PC-9 (cell line): ENCODE measurements around the gene ZNF578. TPM values are rescaled to one million over a fixed set of nuclear protein-coding genes. Genes with fewer than 3 reads are reported as not detected.

ENCODE experiments used
- BruUV-seq: library from RNA; stranded (reverse); fragments of 400-500 nt; replicated peaks from 2 replicates; lab custom pipeline; 2021; lab: Mats Ljungman, UMichigan
- CTCF ChIA-PET: fragments of 300-600 bp; sonication (Branson Sonifier 250); formaldehyde crosslinking; loops from one replicate; lab custom pipeline; 2022; ENCODE audit warnings: antibody characterized with exemption; lab: Charles Lee
- POLR2A ChIA-PET: fragments of 300-600 bp; sonication (Branson Sonifier 250); formaldehyde crosslinking; loops from one replicate; lab custom pipeline; 2022; ENCODE audit warnings: antibody characterized with exemption; ENCODE audit not compliant: unreplicated experiment; lab: Charles Lee
- DNase-seq, 2 experiments: peaks; one replicate each; pipeline versions ENCODE4 v3.0.0 to v3.0.0-alpha.2; 2015 to 2022; ENCODE audit warnings: mixed read lengths in 1 of 2
- H2AFZ ChIP-seq: fragments of 200-600 bp; sonication (generic); 2 replicates; pipeline ENCODE4 v1.8.1; 2017; ENCODE audit warnings: antibody characterized with exemption
- H3F3A ChIP-seq: fragments of 200-600 bp; sonication (generic); 2 replicates; pipeline ENCODE4 v1.8.1; 2017; ENCODE audit warnings: antibody characterized with exemption, mild to moderate bottlenecking, low read depth; ENCODE audit not compliant: insufficient read depth
- H3K27ac ChIP-seq: fragments of 200-600 bp; sonication (generic); 2 replicates; pipeline ENCODE4 v1.6.1; 2016; ENCODE audit warnings: mixed run types
- H3K27me3 ChIP-seq: fragments of 200-600 bp; sonication (generic); 2 replicates; pipeline ENCODE4 v1.6.1; 2016; ENCODE audit warnings: low read depth, mixed run types; ENCODE audit not compliant: insufficient read depth
- H3K36me3 ChIP-seq: fragments of 200-600 bp; sonication (generic); 2 replicates; pipeline ENCODE4 v1.6.1; 2016; ENCODE audit warnings: low read depth, mixed run types
- H3K4me1 ChIP-seq: fragments of 200-600 bp; sonication (generic); replicated peaks from 2 replicates; pipeline ENCODE4 v1.6.1; 2016; ENCODE audit warnings: mixed run types; ENCODE audit not compliant: insufficient read depth
- H3K4me2 ChIP-seq: fragments of 200-600 bp; sonication (generic); 2 replicates; pipeline ENCODE4 v1.6.1; 2017; ENCODE audit warnings: mixed run types
- H3K4me3 ChIP-seq: fragments of 200-600 bp; sonication (generic); 2 replicates; pipeline ENCODE4 v1.6.1; 2016; ENCODE audit warnings: mixed run types
- H3K79me2 ChIP-seq: fragments of 200-600 bp; sonication (generic); 2 replicates; pipeline ENCODE4 v1.6.1; 2017; ENCODE audit warnings: low read depth, mixed run types
- H3K9me2 ChIP-seq: fragments of 200-600 bp; sonication (generic); 2 replicates; pipeline ENCODE4 v1.8.1; 2017; ENCODE audit warnings: mild to moderate bottlenecking; ENCODE audit not compliant: insufficient read depth
- H3K9me3 ChIP-seq: fragments of 200-600 bp; sonication (generic); 2 replicates; pipeline ENCODE4 v1.8.1; 2016; ENCODE audit warnings: low read depth; ENCODE audit not compliant: insufficient read depth
- H4K20me1 ChIP-seq: fragments of 200-600 bp; sonication (generic); 2 replicates; pipeline ENCODE4 v1.8.1; 2017; ENCODE audit not compliant: insufficient read depth
- EZH2 ChIP-seq: fragments of 200-600 bp; sonication (generic); IDR thresholded peaks from 2 replicates; pipeline ENCODE4 v1.8.0; 2017; ENCODE audit warnings: antibody characterized with exemption, low read depth
- intact Hi-C: fragments of 100-400 bp; cut with micrococcal nuclease; formaldehyde crosslinking; loops from one replicate; pipeline ENCODE4 v1.10.0; 2022; ENCODE audit not compliant: unreplicated experiment
- total RNA-seq: library from RNA; stranded (reverse); gene quantifications from 2 replicates; pipeline ENCODE4 v1.2.3, GENCODE V29; 2021
- TF ChIP-seq, protein P1 (sequence below): fragments of 200-600 bp; sonication (generic); conservative IDR thresholded peaks from 2 replicates; pipeline ENCODE4 v1.6.1; 2017; ENCODE audit warnings: mixed run types, antibody characterized with exemption, mild to moderate bottlenecking, moderate library complexity

ZNF578 gene
- total RNA-seq, 1 experiment from 2014 or later, result not detected

- Histone ChIP-seq H3K4me2 (no peak overlapping the region), H3K79me2 (no peaks in the 10 kb centered on the region), H3K27ac (no peak overlapping the region), H2AFZ (no peak overlapping the region), H4K20me1 (no peaks in the 10 kb centered on the region), H3K9me3 (peaks cover 26% of the 10 kb centered on the region; the same call in 1 of the 2 replicates), H3K4me1 (no peaks in the 10 kb centered on the region), H3K27me3 (peaks cover 8% of the 10 kb centered on the region; the same call in 1 of the 2 replicates), H3F3A (peaks cover 9% of the 10 kb centered on the region; the same call in 1 of the 2 replicates), H3K4me3 (no peak overlapping the region), H3K36me3 (no peaks in the 10 kb centered on the region), H3K9me2 (no peaks in the 10 kb centered on the region)
- no peak for DNase-seq
- BruUV-seq, result no TSS peak
- ChIA-PET POLR2A (no interaction called here), CTCF (no interaction called here)
- intact Hi-C loops, result no loop called here
- no peak for TF ChIP-seq EZH2
- TF ChIP-seq, protein P1, sequence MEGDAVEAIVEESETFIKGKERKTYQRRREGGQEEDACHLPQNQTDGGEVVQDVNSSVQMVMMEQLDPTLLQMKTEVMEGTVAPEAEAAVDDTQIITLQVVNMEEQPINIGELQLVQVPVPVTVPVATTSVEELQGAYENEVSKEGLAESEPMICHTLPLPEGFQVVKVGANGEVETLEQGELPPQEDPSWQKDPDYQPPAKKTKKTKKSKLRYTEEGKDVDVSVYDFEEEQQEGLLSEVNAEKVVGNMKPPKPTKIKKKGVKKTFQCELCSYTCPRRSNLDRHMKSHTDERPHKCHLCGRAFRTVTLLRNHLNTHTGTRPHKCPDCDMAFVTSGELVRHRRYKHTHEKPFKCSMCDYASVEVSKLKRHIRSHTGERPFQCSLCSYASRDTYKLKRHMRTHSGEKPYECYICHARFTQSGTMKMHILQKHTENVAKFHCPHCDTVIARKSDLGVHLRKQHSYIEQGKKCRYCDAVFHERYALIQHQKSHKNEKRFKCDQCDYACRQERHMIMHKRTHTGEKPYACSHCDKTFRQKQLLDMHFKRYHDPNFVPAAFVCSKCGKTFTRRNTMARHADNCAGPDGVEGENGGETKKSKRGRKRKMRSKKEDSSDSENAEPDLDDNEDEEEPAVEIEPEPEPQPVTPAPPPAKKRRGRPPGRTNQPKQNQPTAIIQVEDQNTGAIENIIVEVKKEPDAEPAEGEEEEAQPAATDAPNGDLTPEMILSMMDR, result no peak
These were observed 69.2 kb downstream of the ZNF578 start for GRCh38 chr19:52522551-52522950.

- H3K9me2 ChIP-seq, result no peaks in the 10 kb centered on the region
- peaks cover 9% of the 10 kb centered on the region; the same call in 1 of the 2 replicates for H3F3A ChIP-seq
- no peaks in the 10 kb centered on the region for H4K20me1 ChIP-seq
- H3K4me3 ChIP-seq, result no peak overlapping the region
- H3K4me1 ChIP-seq, result peaks cover 6% of the 10 kb centered on the region; the same call in 1 of the 2 replicates
- H3K9me3 ChIP-seq, result peaks cover 26% of the 10 kb centered on the region; the same call in 1 of the 2 replicates
- no TSS peak for BruUV-seq
- POLR2A ChIA-PET, result interaction anchor here (0.7 kb wide), 1 partner anchor 548 kb away, joined by 6 read pairs; no protein-coding TSS in a partner anchor
- intact Hi-C loops, result no loop called here
- peaks cover 13% of the 10 kb centered on the region for H3K79me2 ChIP-seq
- H3K36me3 ChIP-seq, result no peaks in the 10 kb centered on the region
- no peak overlapping the region for H3K27ac ChIP-seq
- no peak overlapping the region for H2AFZ ChIP-seq
- DNase-seq, result no peak
- no peak for TF ChIP-seq EZH2
- TF ChIP-seq, protein P1, result no peak
- H3K27me3 ChIP-seq, result peaks cover 8% of the 10 kb centered on the region; the same call in 1 of the 2 replicates
- CTCF ChIA-PET, result no interaction called here
- no peak overlapping the region for H3K4me2 ChIP-seq
These were observed 70.7 kb downstream of the ZNF578 start for GRCh38 chr19:52524086-52524485.

DNA sequence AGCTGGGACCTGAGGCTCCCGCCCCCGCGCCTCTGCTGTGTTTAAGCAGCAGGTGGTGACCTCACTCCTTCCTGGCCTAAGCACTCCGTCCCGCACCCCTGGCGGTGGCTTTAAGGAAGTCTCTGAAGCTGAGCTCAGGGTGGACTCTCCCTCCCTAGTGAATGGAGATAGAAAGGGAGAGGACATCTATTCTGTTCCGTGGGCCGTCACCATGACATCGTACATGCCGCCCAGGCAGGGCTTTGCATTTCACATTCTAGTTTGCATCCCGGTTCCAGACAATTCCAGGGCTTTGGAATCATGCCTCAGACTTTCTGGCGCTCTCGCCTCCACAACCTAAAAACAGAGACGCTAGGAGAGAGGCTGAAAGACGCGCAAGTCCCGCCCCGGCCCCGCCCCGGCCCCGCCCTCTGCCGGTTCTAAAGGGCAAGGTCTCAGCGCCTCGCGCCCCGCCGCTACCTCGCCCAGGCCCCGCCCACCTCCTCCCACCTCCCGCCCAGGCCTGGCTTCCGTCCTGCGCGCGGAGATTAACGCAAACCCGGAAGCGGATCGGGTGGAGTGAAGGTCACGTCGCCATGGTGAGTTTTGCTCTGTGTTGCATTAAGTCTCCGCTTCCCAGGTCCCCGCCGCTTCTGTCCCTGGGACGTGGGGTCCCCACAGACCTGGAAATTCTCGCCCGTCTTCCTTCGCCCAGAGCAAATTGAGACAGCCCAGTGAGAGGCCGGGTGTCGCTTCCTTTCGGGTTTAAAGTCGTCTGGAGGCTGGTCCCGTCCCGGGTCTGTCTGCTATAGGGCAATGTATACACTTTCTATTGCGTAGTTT lies 74.0 kb downstream of the ZNF578 start, which contains the start of gene ZNF808:
Gene ZNF808, plus strand, starts transcription at position 535 of the 822 bp plus-strand sequence. CDS start 15,617 bp downstream, outside the sequence.
- Histone ChIP-seq H3K27ac (peak within 1 kb of the TSS; percentile 57), H2AFZ (peak within 1 kb of the TSS; percentile 99), H3K27me3 (no peaks in the 10 kb centered on the region), H3K9me2 (no peaks in the 10 kb centered on the region), H3K79me2 (peaks cover 23% of the 10 kb centered on the region), H3K4me2 (peak within 1 kb of the TSS; percentile 99), H3K36me3 (peaks cover 5% of the 10 kb centered on the region; the same call in 1 of the 2 replicates), H3F3A (peaks cover 9% of the 10 kb centered on the region; the same call in 1 of the 2 replicates), H3K4me3 (peak within 1 kb of the TSS; percentile 89), H3K9me3 (peaks cover 46% of the 10 kb centered on the region), H4K20me1 (no peaks in the 10 kb centered on the region), H3K4me1 (peaks cover 6% of the 10 kb centered on the region; the same call in 1 of the 2 replicates)
- DNase-seq, result peak; percentile 90 to 92
- TF ChIP-seq, protein P1, result peak; percentile 72
- no peak for TF ChIP-seq EZH2
- CTCF ChIA-PET, result interaction anchor here (0.5 to 1.0 kb wide), 2 partner anchors 9 to 111 kb away, joined by 3 read pairs; no protein-coding TSS in a partner anchor
- POLR2A ChIA-PET, result interaction anchor here (0.5 to 0.7 kb wide), 3 partner anchors 235 to 1168 kb away, joined by 3 to 11 read pairs (median 9); no protein-coding TSS in a partner anchor
- intact Hi-C loops, result loop anchor here (1.0 kb wide), 1 partner anchor 208 kb away; the partner anchor contains the start of gene ZNF611
- no TSS peak for BruUV-seq
